B cell (primary cell): Measurements from ENCODE around the gene MFAP2. TPM values are rescaled to one million over a fixed set of nuclear protein-coding genes. Genes with fewer than 3 reads are reported as not detected.

Experiments used
- ATAC-seq: fragments of 200-7000 bp; cut with Tn5 transposase; one replicate; pipeline ENCODE4 v1.10.0; 2021; ENCODE audit warnings: low read depth, mild to moderate bottlenecking, moderate number of reproducible peaks, moderate library complexity
- CTCF ChIA-PET: fragments of 350-600 bp; sonication (Branson Sonifier 250); formaldehyde crosslinking; loops from one replicate; lab custom pipeline; 2021; ENCODE audit warnings: antibody characterized with exemption, inconsistent platforms; lab: Charles Lee
- POLR2A ChIA-PET: fragments of 350-600 bp; sonication (Branson Sonifier 250); formaldehyde crosslinking; loops from one replicate; lab custom pipeline; 2021; ENCODE audit warnings: antibody characterized with exemption; lab: Charles Lee
- DNase-seq: peaks from one replicate; pipeline ENCODE4 v3.0.0; 2013
- H2AFZ ChIP-seq: 2 replicates; pipeline ENCODE4 v1.6.1; 2012; ENCODE audit warnings: mild to moderate bottlenecking, low read depth, low read length; ENCODE audit not compliant: insufficient read depth, poor library complexity, severe bottlenecking
- H3K27ac ChIP-seq, 2 donors: 1 replicate in 1 of 2; 2 replicates in 1 of 2; pipeline ENCODE4 v1.5.1; 2012 to 2013; ENCODE audit warnings: low read length in 2 of 2, mild to moderate bottlenecking in 2 of 2, moderate library complexity in 1 of 2
- H3K27me3 ChIP-seq, 4 experiments: fragments of 200-600 bp in 1 of 4; sonication (generic) in 1 of 4; replicated peaks in 1 of 4; 1 replicate in 2 of 4; 2 replicates in 2 of 4; pipeline versions ENCODE4 v1.6.1 to v1.7.0; 2013 to 2016; ENCODE audit warnings: low read length in 3 of 4, mild to moderate bottlenecking in 2 of 4, mixed read lengths in 1 of 4, moderate library complexity in 1 of 4; ENCODE audit not compliant: insufficient read depth in 4 of 4, control insufficient read depth in 3 of 4; ENCODE audit errors: control extremely low read depth in 1 of 4
- H3K36me3 ChIP-seq, 2 experiments: replicated peaks in 1 of 2; 1 replicate in 1 of 2; 2 replicates in 1 of 2; pipeline versions ENCODE4 v1.6.1 to v1.7.1; 2013; ENCODE audit warnings: low read length in 1 of 2; ENCODE audit not compliant: insufficient read depth in 2 of 2, control insufficient read depth in 1 of 2; ENCODE audit errors: control extremely low read depth in 1 of 2, extremely low read depth in 1 of 2
- H3K4me1 ChIP-seq, 2 donors: fragments of 200-600 bp in 1 of 2; sonication (generic) in 1 of 2; 1 replicate in 1 of 2; 2 replicates in 1 of 2; pipeline versions ENCODE4 v1.5.1 to v1.6.1; 2013 to 2017; ENCODE audit warnings: low read length in 2 of 2; ENCODE audit not compliant: control insufficient read depth in 2 of 2, insufficient read depth in 2 of 2
- H3K4me2 ChIP-seq: replicated peaks from 2 replicates; pipeline ENCODE3; 2012; ENCODE audit warnings: mild to moderate bottlenecking, low read depth, low read length; ENCODE audit not compliant: poor library complexity, severe bottlenecking
- H3K4me3 ChIP-seq, 5 experiments: fragments of 200-600 bp in 1 of 5; sonication (generic) in 1 of 5; 1 replicate in 3 of 5; 2 replicates in 2 of 5; pipeline versions ENCODE4 v1.5.1 to v1.7.0; 2011 to 2016; ENCODE audit warnings: low read length in 4 of 5, mild to moderate bottlenecking in 4 of 5, low read depth in 2 of 5, control low read depth in 1 of 5, moderate library complexity in 1 of 5; ENCODE audit not compliant: insufficient read depth in 1 of 5; ENCODE audit errors: control extremely low read depth in 1 of 5, extremely low read depth in 1 of 5
- H3K79me2 ChIP-seq: fragments of 200-600 bp; sonication (generic); one replicate; pipeline ENCODE4 v1.6.0; 2016; ENCODE audit warnings: low read length; ENCODE audit not compliant: control insufficient read depth, insufficient read depth
- H3K9ac ChIP-seq: fragments of 200-600 bp; sonication (generic); 2 replicates; pipeline ENCODE4 v1.6.1; 2017; ENCODE audit warnings: mild to moderate bottlenecking, low read length, moderate library complexity
- H3K9me3 ChIP-seq, 3 donors: one replicate each; pipeline versions ENCODE4 v1.6.1 to v1.7.1; 2013; ENCODE audit warnings: low read length in 2 of 3; ENCODE audit not compliant: control insufficient read depth in 2 of 3, insufficient read depth in 1 of 3; ENCODE audit errors: control extremely low read depth in 1 of 3
- H4K20me1 ChIP-seq: 2 replicates; pipeline ENCODE4 v1.6.0; 2012; ENCODE audit warnings: mild to moderate bottlenecking, low read length; ENCODE audit not compliant: insufficient read depth, control insufficient read depth, poor library complexity, severe bottlenecking
- H3K27ac Mint-ChIP-seq: one replicate; pipeline ENCODE4 v1.8.0; 2021; ENCODE audit warnings: mixed read lengths
- H3K27me3 Mint-ChIP-seq: one replicate; pipeline ENCODE4 v1.8.0; 2021; ENCODE audit warnings: mixed read lengths
- H3K4me1 Mint-ChIP-seq: one replicate; pipeline ENCODE4 v1.8.0; 2021; ENCODE audit warnings: mixed read lengths
- H3K4me3 Mint-ChIP-seq: one replicate; pipeline ENCODE4 v1.8.0; 2021; ENCODE audit warnings: mixed read lengths
- H3K9me3 Mint-ChIP-seq: one replicate; pipeline ENCODE4 v1.8.0; 2022; ENCODE audit warnings: mixed read lengths; ENCODE audit not compliant: insufficient read depth
- EZH2 ChIP-seq: IDR thresholded peaks from 2 replicates; pipeline ENCODE4 v1.6.1; 2012; ENCODE audit warnings: borderline replicate concordance, low read depth, mild to moderate bottlenecking, moderate library complexity, low read length; ENCODE audit not compliant: insufficient read depth, poor library complexity, severe bottlenecking
- WGBS: methylation state at CpG from one replicate; pipeline ENCODE4 v1.1.5; 2013; ENCODE audit warnings: missing lambda C conversion rate; ENCODE audit not compliant: insufficient coverage; 5-methylcytosine and 5-hydroxymethylcytosine counted together
- intact Hi-C: fragments of 100-400 bp; cut with micrococcal nuclease; formaldehyde crosslinking; loops from one replicate; pipeline ENCODE4 v1.10.0; 2022
- polyA plus RNA-seq: library from polyadenylated mRNA; depleted of rRNA; stranded (reverse); fragments of >200 nt; gene quantifications from 2 replicates; pipeline ENCODE4 v1.2.3, GENCODE V29; 2012
- total RNA-seq, 2 donors: library from RNA; stranded (reverse); fragments of 120-200 nt in 1 of 2; gene quantifications; 1 replicate in 1 of 2; 2 replicates in 1 of 2; pipeline versions ENCODE4 v1.2.3 to v1.2.4, GENCODE V29; 2013 to 2022
- TF ChIP-seq, protein P1 (sequence below): fragments of 200-600 bp; IDR thresholded peaks from one replicate; pipeline ENCODE4 v1.8.0; 2022; ENCODE audit warnings: antibody characterized with exemption, mild to moderate bottlenecking

MFAP2 gene
- total and polyA plus RNA-seq, 2 donors (not counting 1 experiment from before 2014, with no cell fraction given): not detected

DNA sequence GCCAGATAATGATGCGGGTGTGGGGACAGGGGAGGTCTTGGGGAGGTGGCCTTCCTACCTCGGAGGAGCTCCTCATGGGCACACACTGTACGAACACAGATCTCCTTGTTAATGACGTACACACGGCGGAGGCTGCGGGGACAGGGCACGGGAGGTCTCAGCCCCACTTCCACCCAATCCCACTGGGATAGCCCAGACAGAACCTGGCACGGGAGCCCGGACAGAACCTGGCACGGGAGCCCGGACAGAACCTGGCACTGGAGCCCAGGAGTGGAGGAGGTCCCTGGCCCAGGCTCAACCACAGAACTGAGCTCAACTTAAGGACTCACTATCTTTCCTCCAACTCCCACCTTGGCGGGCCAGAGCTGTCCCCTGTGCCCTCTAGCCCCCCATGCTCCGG, 5.2 kb downstream of the MFAP2 start:
- H3K4me2 ChIP-seq: no peak overlapping the region
- ChIA-PET CTCF (no interaction called here), POLR2A (no interaction called here)
- TF ChIP-seq EZH2: no peak
- TF ChIP-seq, protein P1, sequence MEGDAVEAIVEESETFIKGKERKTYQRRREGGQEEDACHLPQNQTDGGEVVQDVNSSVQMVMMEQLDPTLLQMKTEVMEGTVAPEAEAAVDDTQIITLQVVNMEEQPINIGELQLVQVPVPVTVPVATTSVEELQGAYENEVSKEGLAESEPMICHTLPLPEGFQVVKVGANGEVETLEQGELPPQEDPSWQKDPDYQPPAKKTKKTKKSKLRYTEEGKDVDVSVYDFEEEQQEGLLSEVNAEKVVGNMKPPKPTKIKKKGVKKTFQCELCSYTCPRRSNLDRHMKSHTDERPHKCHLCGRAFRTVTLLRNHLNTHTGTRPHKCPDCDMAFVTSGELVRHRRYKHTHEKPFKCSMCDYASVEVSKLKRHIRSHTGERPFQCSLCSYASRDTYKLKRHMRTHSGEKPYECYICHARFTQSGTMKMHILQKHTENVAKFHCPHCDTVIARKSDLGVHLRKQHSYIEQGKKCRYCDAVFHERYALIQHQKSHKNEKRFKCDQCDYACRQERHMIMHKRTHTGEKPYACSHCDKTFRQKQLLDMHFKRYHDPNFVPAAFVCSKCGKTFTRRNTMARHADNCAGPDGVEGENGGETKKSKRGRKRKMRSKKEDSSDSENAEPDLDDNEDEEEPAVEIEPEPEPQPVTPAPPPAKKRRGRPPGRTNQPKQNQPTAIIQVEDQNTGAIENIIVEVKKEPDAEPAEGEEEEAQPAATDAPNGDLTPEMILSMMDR: no peak
- ATAC-seq: no peak
- intact Hi-C loops: no loop called here
- DNase-seq: no peak
- Mint-ChIP-seq H3K9me3 (no peaks in the 10 kb centered on the region), H3K27me3 (no peaks in the 10 kb centered on the region), H3K4me3 (no peak overlapping the region), H3K4me1 (no peaks in the 10 kb centered on the region), H3K27ac (no peak overlapping the region)
- H2AFZ ChIP-seq: no peak overlapping the region
- 89% methylated on average over 12 of the region's 14 CpGs for WGBS
- H3K9ac ChIP-seq: no peak overlapping the region
- no peaks in the 10 kb centered on the region for H3K36me3 ChIP-seq
- H3K9me3 ChIP-seq: no peaks in the 10 kb centered on the region
- peaks cover 0 to 4% of the 10 kb centered on the region in 2 donors for H3K4me1 ChIP-seq
- no peak overlapping the region for H3K27ac ChIP-seq
- peaks cover 0 to 12% (median 3%) of the 10 kb centered on the region in 4 experiments for H3K27me3 ChIP-seq
- H3K4me3 ChIP-seq: no peak overlapping the region
- no peaks in the 10 kb centered on the region for H3K79me2 ChIP-seq
- H4K20me1 ChIP-seq: no peaks in the 10 kb centered on the region

DNA sequence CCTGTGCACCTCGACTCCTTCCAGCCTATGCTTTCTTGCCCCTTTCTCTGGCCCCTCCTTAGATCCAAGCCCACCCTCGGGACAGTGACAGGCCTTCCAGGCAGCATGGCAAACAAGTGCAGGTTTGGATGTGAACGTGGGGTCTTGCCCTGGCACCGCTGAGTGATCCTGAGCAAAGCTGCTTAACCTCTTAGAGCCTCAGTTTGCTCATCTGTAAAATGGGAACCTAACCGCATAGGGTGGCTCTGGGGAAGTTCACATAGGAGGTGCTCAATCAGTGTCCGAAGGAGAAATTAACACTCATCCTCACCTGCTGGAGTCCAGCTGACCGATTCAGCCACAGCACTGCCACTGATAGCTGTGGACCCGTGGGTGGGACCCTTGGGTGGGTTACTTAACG, 7.2 kb downstream of the MFAP2 start:
- Mint-ChIP-seq H3K9me3 (no peaks in the 10 kb centered on the region), H3K27ac (no peak overlapping the region), H3K27me3 (no peaks in the 10 kb centered on the region), H3K4me3 (no peak overlapping the region), H3K4me1 (no peaks in the 10 kb centered on the region)
- POLR2A ChIA-PET: no interaction called here
- H3K4me3 ChIP-seq: no peak overlapping the region
- intact Hi-C loops: no loop called here
- H3K9ac ChIP-seq: no peak overlapping the region
- no peaks in the 10 kb centered on the region for H3K79me2 ChIP-seq
- no peaks in the 10 kb centered on the region for H3K36me3 ChIP-seq
- no peaks in the 10 kb centered on the region for H3K4me1 ChIP-seq
- H3K27ac ChIP-seq: no peak overlapping the region
- no peaks in the 10 kb centered on the region for H3K27me3 ChIP-seq
- no peaks in the 10 kb centered on the region for H3K9me3 ChIP-seq
- DNase-seq: no peak
- H2AFZ ChIP-seq: no peak overlapping the region
- no peaks in the 10 kb centered on the region for H4K20me1 ChIP-seq
- CTCF ChIA-PET: no interaction called here
- no peak for TF ChIP-seq EZH2
- TF ChIP-seq, protein P1: no peak
- WGBS: 93% methylated on average over 7 of the region's 9 CpGs
- no peak for ATAC-seq
- H3K4me2 ChIP-seq: no peak overlapping the region
